Thyroid gland (tissue), 4 donors: ENCODE measurements around the gene AGFG2. TPM values are rescaled to one million over a fixed set of nuclear protein-coding genes. Genes with fewer than 3 reads are reported as not detected.

ENCODE experiments used
- DNase-seq, 2 donors: peaks; one replicate each; pipeline ENCODE4 v3.0.0-alpha.2; 2019
- H3K27ac ChIP-seq, 3 donors: fragments of 200-600 bp; sonication (generic); 1 replicate in 2 of 3; 2 replicates in 1 of 3; pipeline ENCODE4 v1.5.1; 2016 to 2019; ENCODE audit warnings: mild to moderate bottlenecking in 1 of 3, moderate library complexity in 1 of 3
- H3K27me3 ChIP-seq: fragments of 200-600 bp; sonication (generic); one replicate; pipeline ENCODE4 v1.5.1; 2019
- H3K36me3 ChIP-seq, 2 donors: fragments of 200-600 bp; sonication (generic); one replicate each; pipeline ENCODE4 v1.5.1; 2016 to 2019
- H3K4me1 ChIP-seq, 2 donors: fragments of 200-600 bp; sonication (generic); one replicate each; pipeline ENCODE4 v1.5.1; 2017 to 2019
- H3K4me3 ChIP-seq, 3 donors: fragments of 200-600 bp; sonication (generic); replicated peaks in 1 of 3; 1 replicate in 2 of 3; 2 replicates in 1 of 3; pipeline ENCODE4 v1.5.1; 2016; ENCODE audit warnings: mild to moderate bottlenecking in 1 of 3
- H3K9me3 ChIP-seq: fragments of 200-600 bp; sonication (generic); one replicate; pipeline ENCODE4 v1.5.1; 2017
- CTCF ChIP-seq, 6 experiments: fragments of 200-600 bp in 3 of 6; fragments of 450-650 bp in 3 of 6; sonication (generic) in 3 of 6; IDR thresholded peaks; one replicate each; pipeline ENCODE4 v1.5.1; 2016 to 2019; ENCODE audit warnings: antibody characterized with exemption in 6 of 6, mild to moderate bottlenecking in 2 of 6, inconsistent platforms in 1 of 6, moderate library complexity in 1 of 6
- POLR2A ChIP-seq, 2 donors: fragments of 450-650 bp; IDR thresholded peaks; one replicate each; pipeline ENCODE4 v1.6.1; 2017; ENCODE audit warnings: antibody characterized with exemption in 2 of 2, mild to moderate bottlenecking in 2 of 2, moderate library complexity in 1 of 2
- WGBS, 2 donors: methylation state at CpG; one replicate each; pipeline ENCODE4 v1.1.5; 2017; 5-methylcytosine and 5-hydroxymethylcytosine counted together
- intact Hi-C: fragments of 100-400 bp; cut with DNase I; formaldehyde crosslinking; loops from one replicate; pipeline ENCODE4 v1.15.1; 2023
- total RNA-seq, 4 donors: library from RNA; depleted of rRNA; stranded (reverse); fragments of >200 nt; gene quantifications; one replicate each; pipeline ENCODE4 v1.2.3, GENCODE V29; 2016

Gene AGFG2
- total RNA-seq, 4 donors from 2014 or later: 26.1 to 34.6 (median 28.0) TPM

GRCh38 chr7:100573691-100574361 lies 34.8 kb downstream of the AGFG2 start, which contains the start of gene SAP25:
TSS of gene SAP25 (minus strand) at chr7:100573900. CDS start at chr7:100573742, 158 bp downstream.
- Histone ChIP-seq H3K4me3 (no peak within 1 kb of the TSS), H3K27ac (no peak within 1 kb of the TSS), H3K36me3 (peaks cover 41 to 43% of the 10 kb centered on the region in 2 donors), H3K27me3 (no peaks in the 10 kb centered on the region), H3K9me3 (no peaks in the 10 kb centered on the region), H3K4me1 (peaks cover 12 to 18% of the 10 kb centered on the region in 2 donors)
- DNase-seq: no peak
- TF ChIP-seq POLR2A (IDR thresholded peaks at IDR 0.05) (no peak), CTCF (IDR thresholded peaks at IDR 0.05) (no peak)
- WGBS, 2 donors: 92% methylated on average over 36 to 52 of the region's 70 CpGs
- intact Hi-C loops: no loop called here

- Histone ChIP-seq H3K4me1 (peaks cover 10 to 13% of the 10 kb centered on the region in 2 donors), H3K36me3 (peaks cover 47% of the 10 kb centered on the region in 2 donors), H3K4me3 (no peak overlapping the region), H3K9me3 (no peaks in the 10 kb centered on the region), H3K27ac (no peak overlapping the region), H3K27me3 (no peaks in the 10 kb centered on the region)
- 95 to 96% methylated on average over 44 of the region's 44 CpGs for WGBS, 2 donors
- DNase-seq: no peak
- TF ChIP-seq POLR2A (IDR thresholded peaks at IDR 0.05): no peak
- TF ChIP-seq CTCF (IDR thresholded peaks at IDR 0.05): no peak
- intact Hi-C loops: no loop called here
Measured at GRCh38 chr7:100574362-100575205, 35.6 kb downstream of the AGFG2 start.

GRCh38 chr7:100575206-100575631 lies 36.2 kb downstream of the AGFG2 start:
- intact Hi-C loops: no loop called here
- WGBS, 2 donors: 83 to 86% methylated on average over 8 to 14 of the region's 14 CpGs
- Histone ChIP-seq H3K9me3 (no peaks in the 10 kb centered on the region), H3K36me3 (peaks cover 52 to 54% of the 10 kb centered on the region in 2 donors), H3K4me1 (peaks cover 4 to 7% of the 10 kb centered on the region in 2 donors), H3K27me3 (no peaks in the 10 kb centered on the region), H3K27ac (no peak overlapping the region), H3K4me3 (no peak overlapping the region)
- no peak for DNase-seq
- TF ChIP-seq POLR2A (IDR thresholded peaks at IDR 0.05) (no peak), CTCF (IDR thresholded peaks at IDR 0.05) (no peak)

- Histone ChIP-seq H3K9me3 (no peaks in the 10 kb centered on the region), H3K27ac (no peak overlapping the region), H3K4me3 (no peak overlapping the region), H3K36me3 (peaks cover 53 to 60% of the 10 kb centered on the region in 2 donors), H3K27me3 (no peaks in the 10 kb centered on the region), H3K4me1 (peaks cover 0 to 5% of the 10 kb centered on the region in 2 donors)
- intact Hi-C loops: no loop called here
- TF ChIP-seq CTCF (IDR thresholded peaks at IDR 0.05) (no peak), POLR2A (IDR thresholded peaks at IDR 0.05) (no peak)
- 86 to 88% methylated on average over 16 to 17 of the region's 17 CpGs for WGBS, 2 donors
- DNase-seq: no peak
Measured at GRCh38 chr7:100575746-100576383, 36.9 kb downstream of the AGFG2 start.
